GM20431 (cell line): ENCODE results near the gene MAD1L1.
"Not testable (repeated sequence)": the region's sequence is repeated elsewhere in the genome, so short reads cannot be mapped to it uniquely, and the experiment has no call there.

Experiments used
- in situ Hi-C: fragments of 300-500 bp; cut with MseI, MboI; formaldehyde crosslinking; loops from one replicate; pipeline ENCODE4 v1.15.0; 2020; ENCODE audit warnings: low sequenced_read_pairs; ENCODE audit not compliant: unreplicated experiment

Gene MAD1L1

GRCh38 chr7:1874590-1875391, 358.0 kb downstream of the MAD1L1 start:
- in situ Hi-C loops: not testable (repeated sequence)

DNA sequence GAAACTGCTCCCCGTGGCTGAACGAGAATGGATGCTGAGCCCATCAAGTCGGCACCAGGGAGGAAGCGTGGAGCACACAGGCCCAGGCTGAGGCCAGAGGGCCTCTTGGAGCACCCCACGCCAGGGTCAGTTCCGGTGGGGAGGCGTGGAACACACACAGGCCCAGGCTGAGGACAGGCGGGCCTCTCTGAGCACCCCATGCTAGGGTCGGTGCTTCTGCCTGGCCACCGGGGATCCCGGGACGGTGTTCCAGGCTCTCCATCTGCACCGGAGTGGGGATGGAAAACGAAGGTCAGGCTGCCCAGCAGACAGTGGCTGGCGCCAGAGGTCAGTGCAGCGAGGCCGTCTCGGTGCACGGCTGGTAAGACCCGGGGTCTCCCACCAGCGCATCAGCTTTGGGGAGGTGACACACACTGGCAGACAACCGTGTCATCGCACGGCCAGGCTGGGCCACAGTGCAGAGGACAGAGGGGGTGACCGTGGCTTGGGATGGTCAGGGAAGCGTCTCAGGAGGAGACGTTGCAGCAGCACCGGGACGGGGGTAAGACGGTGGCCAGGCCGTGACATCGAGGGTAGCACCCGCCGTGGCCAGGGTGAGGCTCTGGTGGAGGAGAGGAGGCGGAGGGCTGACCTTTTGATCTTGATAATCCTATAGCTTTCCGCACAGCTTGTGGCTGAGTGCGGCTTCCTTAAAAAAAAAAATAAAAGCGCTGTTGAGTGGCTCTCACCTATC, 358.7 kb downstream of the MAD1L1 start:
- in situ Hi-C loops: no loop called here

GRCh38 chr7:1873421-1873820, 359.3 kb downstream of the MAD1L1 start:
- in situ Hi-C loops: no loop called here

GRCh38 chr7:1873070-1873405, 359.7 kb downstream of the MAD1L1 start:
- in situ Hi-C loops: no loop called here

DNA sequence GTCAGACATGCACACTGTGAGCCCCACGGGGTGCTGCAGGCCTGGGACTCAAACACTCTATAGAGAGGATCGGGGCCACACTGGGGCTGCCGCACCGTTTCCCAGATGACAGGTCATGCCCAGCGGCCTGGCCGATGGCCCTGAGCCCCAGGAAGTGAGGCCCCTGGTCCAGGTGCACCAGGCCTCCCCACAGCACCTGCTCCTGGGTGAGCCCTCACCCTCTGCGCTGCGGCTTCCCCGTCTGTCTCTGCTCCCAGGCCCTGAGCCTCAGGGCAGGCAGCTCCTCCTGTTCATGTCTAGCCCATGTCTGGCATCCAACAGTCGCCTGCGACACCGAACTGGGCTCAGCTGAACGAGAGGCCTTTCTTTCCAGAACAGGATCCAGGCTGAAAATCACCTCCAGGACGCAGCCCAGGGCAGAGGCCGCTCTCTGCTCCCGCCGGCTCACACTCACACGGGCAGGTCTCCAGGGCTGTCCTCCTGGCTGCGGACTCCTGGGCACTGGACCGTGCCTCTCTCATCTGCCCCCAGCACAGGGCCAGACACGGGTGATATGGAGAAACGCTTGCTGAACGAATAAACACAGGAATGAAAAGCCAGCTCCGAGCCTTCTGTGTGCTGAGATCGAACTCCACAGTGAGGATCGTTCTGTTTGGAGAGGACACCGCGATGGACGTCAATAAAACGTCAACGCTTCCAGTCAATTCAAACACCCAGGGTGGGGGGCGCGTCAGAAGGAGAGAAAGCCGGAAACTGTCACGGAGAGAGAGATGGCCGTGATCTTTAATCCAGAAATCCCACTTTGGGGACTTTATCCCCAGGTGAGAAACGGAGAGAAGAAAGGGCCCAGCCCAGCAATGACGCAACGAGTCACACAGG, 360.3 kb downstream of the MAD1L1 start:
- in situ Hi-C loops: no loop called here

- in situ Hi-C loops: no loop called here
These were observed 363.2 kb downstream of the MAD1L1 start for GRCh38 chr7:1869452-1870130.

GRCh38 chr7:1868516-1869165, 364.1 kb downstream of the MAD1L1 start:
- in situ Hi-C loops: no loop called here

DNA sequence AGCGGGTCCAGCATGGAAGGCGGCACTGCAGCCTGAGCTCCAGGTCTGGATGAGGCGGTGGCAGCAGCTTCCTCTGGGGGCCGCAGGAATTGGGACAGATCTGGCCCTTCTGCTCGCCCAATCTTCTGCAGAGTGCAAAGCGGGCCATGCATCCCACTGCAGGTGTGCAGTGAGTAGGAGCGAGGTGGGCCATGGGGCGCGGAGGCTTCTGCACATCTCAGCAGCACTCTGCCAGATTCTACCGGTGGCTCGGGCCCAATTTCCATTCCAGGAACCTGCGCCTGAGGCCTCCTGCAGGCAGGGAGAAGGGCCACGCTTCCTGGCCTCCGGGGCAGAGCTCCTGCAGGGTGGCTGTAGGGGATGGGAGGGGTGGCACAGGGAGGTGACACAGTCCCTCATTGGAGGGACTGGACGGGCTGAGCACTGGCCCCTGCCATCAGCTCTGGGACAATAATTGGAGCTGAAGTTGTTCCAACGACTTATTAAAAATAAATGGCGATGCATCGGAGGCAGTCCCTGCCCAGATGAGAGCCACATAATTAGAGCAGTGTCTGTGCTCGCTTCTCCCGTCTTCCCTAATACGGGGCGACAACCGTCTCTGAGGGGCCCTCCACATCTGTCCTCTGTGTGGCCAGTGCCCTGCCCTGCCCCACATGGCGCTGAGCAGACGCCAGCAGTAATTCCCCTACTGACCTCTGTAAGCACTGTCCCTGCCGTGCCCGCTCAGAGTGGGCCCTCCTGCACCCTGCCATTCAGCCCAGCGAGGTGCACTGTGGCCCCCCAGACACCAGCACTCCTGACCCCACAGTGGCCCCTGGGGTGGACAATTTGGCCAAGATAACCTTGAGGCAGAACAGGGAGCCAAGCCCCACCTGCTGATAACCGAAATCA, 365.1 kb downstream of the MAD1L1 start:
- in situ Hi-C loops: no loop called here

- in situ Hi-C loops: no loop called here
These were observed 366.1 kb downstream of the MAD1L1 start for GRCh38 chr7:1866601-1867000.

- in situ Hi-C loops: no loop called here
These were observed 367.0 kb downstream of the MAD1L1 start for GRCh38 chr7:1865571-1866255.

DNA sequence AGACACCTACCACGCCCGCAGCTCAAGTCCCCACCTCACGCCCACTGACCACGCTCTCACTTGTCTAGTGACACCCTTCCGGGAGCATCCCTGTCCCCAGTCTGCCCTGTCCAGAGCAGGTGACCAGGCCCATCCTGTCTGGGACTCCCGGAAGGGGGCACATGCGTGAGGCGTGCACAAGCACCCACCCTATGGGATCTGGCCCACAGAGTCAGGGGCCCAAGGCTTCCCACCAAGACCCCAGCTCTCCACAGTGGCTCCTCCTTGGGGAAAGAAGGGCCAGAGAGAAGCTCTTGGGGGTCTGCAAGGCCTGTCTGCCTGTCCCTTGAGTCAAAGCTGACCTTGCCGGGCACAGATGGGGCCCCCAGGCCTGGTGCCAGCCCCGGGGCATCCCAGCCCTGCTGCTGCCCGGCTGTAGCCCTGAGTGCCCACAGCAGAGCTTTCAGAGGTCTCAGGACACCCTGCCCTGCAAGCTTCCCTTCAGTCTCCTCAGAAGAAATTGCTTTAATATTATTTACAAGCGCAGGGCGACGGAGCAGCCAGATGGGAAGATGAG, 367.7 kb downstream of the MAD1L1 start:
- in situ Hi-C loops: no loop called here

DNA sequence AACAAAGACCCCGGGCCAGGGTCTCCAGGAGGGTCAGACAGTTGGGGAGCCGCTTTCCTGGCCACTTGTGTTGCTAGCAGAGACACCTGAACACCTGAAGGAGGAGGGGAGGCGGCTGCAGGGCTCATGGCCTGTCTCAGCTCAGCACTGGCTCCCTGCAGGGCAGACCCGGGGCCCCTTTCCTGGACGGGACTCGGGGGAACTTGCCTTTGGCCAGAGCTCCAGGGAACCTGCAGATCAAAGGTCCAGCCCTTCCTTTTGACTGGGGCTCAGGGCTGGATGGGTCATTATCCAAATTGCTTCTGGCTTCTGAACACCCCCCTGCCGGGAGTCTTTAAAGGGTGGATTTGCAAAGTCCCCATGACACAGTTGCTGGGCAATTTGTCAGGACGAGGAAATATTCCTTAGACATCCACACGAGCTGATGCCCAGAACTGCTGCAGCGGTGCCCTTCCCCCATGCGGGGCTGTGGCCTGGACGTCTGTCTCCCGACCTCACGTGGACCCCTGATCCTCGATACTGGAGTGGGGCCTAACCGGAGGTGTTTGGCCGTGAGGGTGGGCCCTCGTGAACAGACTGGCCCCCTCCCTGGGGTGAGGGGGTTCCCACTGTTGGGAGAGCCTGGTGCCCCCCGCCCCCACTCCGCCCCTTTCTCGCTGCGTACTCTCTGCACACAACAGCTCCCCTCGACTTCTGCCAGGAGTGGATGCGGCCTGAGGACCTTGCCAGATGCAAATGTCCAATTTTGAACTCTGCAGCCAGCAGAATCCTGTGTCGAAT, 368.4 kb downstream of the MAD1L1 start:
- in situ Hi-C loops: no loop called here

DNA sequence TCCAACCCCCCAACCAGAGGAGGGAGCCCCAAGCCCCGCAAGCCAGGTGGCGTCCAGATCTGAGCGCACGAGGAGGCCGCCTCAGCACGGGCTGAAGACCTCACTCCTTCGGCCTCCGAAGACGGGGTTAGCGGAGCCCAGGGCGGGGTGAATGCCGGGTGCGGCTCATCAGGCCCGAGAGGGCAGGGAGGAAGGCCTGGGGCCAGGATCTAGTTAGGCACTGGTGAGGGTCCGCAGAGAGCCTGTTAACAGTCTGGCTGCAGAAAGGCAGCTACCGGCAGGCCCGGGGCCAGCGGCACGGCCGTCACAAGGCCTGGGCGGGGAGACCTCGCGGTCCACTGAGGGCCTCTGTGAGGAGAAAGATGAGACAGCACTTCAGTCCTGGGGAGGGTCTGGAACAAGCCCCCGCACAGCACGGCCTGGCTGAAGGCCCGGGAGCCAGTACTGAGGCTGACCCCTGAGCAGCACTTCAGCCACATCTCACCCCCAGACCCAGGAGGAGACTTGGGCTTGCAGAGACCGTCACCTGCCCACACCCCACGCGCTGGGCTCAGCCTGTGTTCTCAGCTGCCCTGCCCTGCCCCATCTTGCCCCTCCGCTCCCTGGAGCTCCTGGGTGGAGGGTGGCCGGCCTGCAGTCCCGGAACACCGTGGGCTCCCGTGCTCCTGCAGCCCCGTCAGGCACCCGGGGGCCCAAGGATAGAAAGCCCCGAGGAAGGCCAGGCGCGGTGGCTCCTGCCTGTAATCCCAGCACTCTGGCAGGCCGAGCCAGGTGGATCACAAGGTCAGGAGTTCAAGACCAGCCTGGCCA, 369.4 kb downstream of the MAD1L1 start:
- in situ Hi-C loops: no loop called here

- in situ Hi-C loops: no loop called here
These were observed 370.2 kb downstream of the MAD1L1 start for GRCh38 chr7:1862560-1862959.

- in situ Hi-C loops: no loop called here
These were observed 370.8 kb downstream of the MAD1L1 start for GRCh38 chr7:1861799-1862458.
